Caki2 (cell line): ENCODE results near the gene ABHD11. TPM values are rescaled to one million over a fixed set of nuclear protein-coding genes. Genes with fewer than 3 reads are reported as not detected.

ENCODE experiments used
- total RNA-seq: library from RNA; depleted of rRNA; stranded (reverse); fragments of >200 nt; shearing (Covaris generic); gene quantifications from 2 replicates; pipeline ENCODE4 v1.2.3, GENCODE V29; 2014; ENCODE audit warnings: low replicate concordance; rRNA removed

ABHD11 gene
- total RNA-seq, 1 experiment from 2014 or later, result 45.0 TPM

Other genes with a start within 250 kb of the ABHD11 start
- gene BAZ1B, start 216.5 kb downstream of the ABHD11 start, total RNA-seq, result 50.9 and 54.6 TPM in 2 replicates
- 53.8 and 61.7 TPM in 2 replicates for gene BCL7B, start 181.1 kb downstream of the ABHD11 start, total RNA-seq
- gene TBL2, start 160.2 kb downstream of the ABHD11 start, total RNA-seq, result 88.6 and 128 TPM in 2 replicates
- gene MLXIPL, start 114.3 kb downstream of the ABHD11 start, total RNA-seq, result not detected in 2 replicates
- 4.5 and 12.9 TPM in 2 replicates for gene VPS37D, start 71.0 kb downstream of the ABHD11 start, total RNA-seq
- 10.7 and 20.2 TPM in 2 replicates for gene DNAJC30, start 55.3 kb downstream of the ABHD11 start, total RNA-seq
- gene BUD23, start 55.2 kb downstream of the ABHD11 start, total RNA-seq, result 110 and 151 TPM in 2 replicates
- gene STX1A, start 19.1 kb downstream of the ABHD11 start, total RNA-seq, result 8.5 and 25.7 TPM in 2 replicates
- 43.4 and 69.4 TPM in 2 replicates for gene CLDN3, start 31.5 kb upstream of the ABHD11 start, total RNA-seq
- 326 and 414 TPM in 2 replicates for gene CLDN4, start 92.2 kb upstream of the ABHD11 start, total RNA-seq
- gene METTL27, start 103.7 kb upstream of the ABHD11 start, total RNA-seq, result 60.4 and 71.8 TPM in 2 replicates
- gene TMEM270, start 122.4 kb upstream of the ABHD11 start, total RNA-seq, result 1.7 TPM in 1 of 2 replicates, not detected in the other